NB4 (cell line): ENCODE data around the gene KDELR1.

Source experiments
- DNase-seq: peaks from one replicate; pipeline ENCODE4 v3.0.0; 2010; ENCODE audit warnings: low read depth
- H3K4me3 ChIP-seq: one replicate; pipeline ENCODE4 v1.5.1; 2011; ENCODE audit warnings: mild to moderate bottlenecking, low read depth, low read length, moderate library complexity
- CTCF ChIP-seq: IDR thresholded peaks from one replicate; pipeline ENCODE4 v1.5.1; 2012; ENCODE audit warnings: low read depth, low read length
- MAX ChIP-seq: IDR thresholded peaks from 2 replicates; pipeline ENCODE4 v1.6.1; 2011; ENCODE audit warnings: low read depth, low read length
- MYC ChIP-seq: IDR thresholded peaks from 2 replicates; pipeline ENCODE4 v1.6.1; 2011; ENCODE audit warnings: low read depth, low read length
- POLR2A ChIP-seq: IDR thresholded peaks from 2 replicates; pipeline ENCODE4 v1.6.1; 2011; ENCODE audit warnings: mild to moderate bottlenecking; ENCODE audit not compliant: insufficient read length; ENCODE audit errors: extremely low read depth

KDELR1 gene

GRCh38 chr19:48390188-48391099 is 907 bp downstream of the KDELR1 start:
- peak; percentile 97 for DNase-seq
- H3K4me3 ChIP-seq, result peak overlapping the region; percentile 90
- peak; percentile 90 for TF ChIP-seq CTCF
- TF ChIP-seq MYC, result no peak

GRCh38 chr19:48386981-48387380 is 4.4 kb downstream of the KDELR1 start:
- DNase-seq, result no peak
- TF ChIP-seq POLR2A (no peak), CTCF (no peak), MAX (no peak), MYC (no peak)
- H3K4me3 ChIP-seq, result no peak overlapping the region

- TF ChIP-seq POLR2A (no peak), MYC (no peak), MAX (no peak), CTCF (no peak)
- no peak overlapping the region for H3K4me3 ChIP-seq
- DNase-seq, result no peak
These were observed 5.8 kb downstream of the KDELR1 start for GRCh38 chr19:48385461-48386087.

- no peak for DNase-seq
- no peak overlapping the region for H3K4me3 ChIP-seq
- no peak for TF ChIP-seq MAX
- no peak for TF ChIP-seq POLR2A
- no peak for TF ChIP-seq MYC
- TF ChIP-seq CTCF, result no peak
These were observed 9.1 kb downstream of the KDELR1 start for GRCh38 chr19:48382286-48382685.

DNA sequence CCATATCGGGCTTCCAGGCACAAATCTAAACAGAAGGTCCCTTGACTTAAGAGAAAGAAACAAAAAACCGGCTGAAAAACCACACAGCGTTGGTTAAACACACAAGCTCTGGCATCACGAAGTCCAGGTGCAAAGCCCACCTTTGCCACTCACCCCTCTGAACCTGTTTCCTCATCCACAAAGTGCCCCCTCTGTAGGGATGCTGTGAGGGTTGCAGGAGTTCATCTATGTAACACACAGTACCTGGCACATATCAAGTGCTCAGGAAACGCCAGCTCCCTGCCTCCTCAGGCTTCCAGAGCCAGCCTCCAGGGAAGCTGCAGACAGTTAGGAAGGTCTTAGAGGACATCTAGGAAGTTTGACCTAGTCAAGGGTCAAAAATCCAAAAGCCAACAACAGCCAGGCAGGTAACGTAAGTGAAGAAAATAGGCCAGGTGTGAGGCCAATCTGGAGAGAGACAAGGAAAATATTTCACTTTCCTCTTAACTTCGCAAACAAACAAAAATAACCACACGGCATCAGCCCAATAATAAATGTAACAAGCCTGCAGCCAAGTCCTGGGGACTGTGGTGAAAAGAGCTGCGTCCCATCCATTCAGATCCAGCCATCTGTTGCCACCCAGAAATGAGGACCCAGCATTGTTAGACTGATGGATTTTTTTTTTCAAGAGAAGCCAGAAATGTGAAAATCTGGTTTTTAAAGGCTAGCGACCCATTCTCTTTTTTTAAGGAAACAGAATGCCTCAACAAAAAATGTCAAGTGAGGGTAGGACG is 10.0 kb downstream of the KDELR1 start:
- no peak for TF ChIP-seq POLR2A
- TF ChIP-seq MYC, result no peak
- peak; percentile 23 for TF ChIP-seq CTCF
- no peak for TF ChIP-seq MAX
- DNase-seq, result no peak
- H3K4me3 ChIP-seq, result no peak overlapping the region
